NOMO-1 treated with dmso at 0.1 percent for 144 hours (cell line): ENCODE results near the gene TMC5.
"Not testable (repeated sequence)": the region's sequence is repeated elsewhere in the genome, so short reads cannot be mapped to it uniquely, and the experiment has no call there.

Experiments
- DNase-seq: peaks from one replicate; lab custom pipeline; 2025; ENCODE audit not compliant: unreplicated experiment; lab: John Stamatoyannopoulos, UW

TMC5 gene

DNA sequence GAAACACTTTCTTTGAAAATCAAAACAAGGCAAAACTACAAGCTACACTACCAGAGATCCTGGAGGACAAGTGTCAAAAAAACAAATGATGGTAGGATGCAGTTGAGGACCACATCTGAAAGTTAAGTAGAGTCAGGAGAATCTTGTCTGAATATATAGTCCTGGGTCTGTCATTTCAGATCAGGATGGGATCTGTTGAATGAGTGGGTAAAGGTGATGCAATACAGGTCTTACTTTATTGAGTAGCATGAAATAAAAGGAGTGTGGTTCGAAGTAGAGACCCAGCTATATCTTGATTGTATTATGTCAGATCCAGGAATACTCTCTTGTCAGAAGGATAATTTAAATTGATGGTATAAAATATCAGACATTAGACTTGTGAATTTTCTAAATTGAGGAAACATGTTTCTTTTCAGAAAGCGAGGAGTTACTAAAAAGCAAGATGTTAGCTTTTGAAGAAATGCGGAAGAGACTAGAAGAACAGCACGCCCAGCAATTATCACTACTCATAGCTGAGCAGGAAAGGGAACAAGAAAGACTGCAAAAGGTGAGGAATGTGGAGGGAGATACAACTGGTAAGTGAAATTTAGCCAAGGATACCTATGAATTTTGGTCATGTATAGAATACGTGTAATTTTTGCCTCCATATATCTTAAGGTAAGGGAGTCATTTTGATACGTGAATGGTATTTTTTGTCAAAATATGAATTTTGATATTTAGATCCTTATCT is 122.7 kb downstream of the TMC5 start:
- no peak for DNase-seq

DNA sequence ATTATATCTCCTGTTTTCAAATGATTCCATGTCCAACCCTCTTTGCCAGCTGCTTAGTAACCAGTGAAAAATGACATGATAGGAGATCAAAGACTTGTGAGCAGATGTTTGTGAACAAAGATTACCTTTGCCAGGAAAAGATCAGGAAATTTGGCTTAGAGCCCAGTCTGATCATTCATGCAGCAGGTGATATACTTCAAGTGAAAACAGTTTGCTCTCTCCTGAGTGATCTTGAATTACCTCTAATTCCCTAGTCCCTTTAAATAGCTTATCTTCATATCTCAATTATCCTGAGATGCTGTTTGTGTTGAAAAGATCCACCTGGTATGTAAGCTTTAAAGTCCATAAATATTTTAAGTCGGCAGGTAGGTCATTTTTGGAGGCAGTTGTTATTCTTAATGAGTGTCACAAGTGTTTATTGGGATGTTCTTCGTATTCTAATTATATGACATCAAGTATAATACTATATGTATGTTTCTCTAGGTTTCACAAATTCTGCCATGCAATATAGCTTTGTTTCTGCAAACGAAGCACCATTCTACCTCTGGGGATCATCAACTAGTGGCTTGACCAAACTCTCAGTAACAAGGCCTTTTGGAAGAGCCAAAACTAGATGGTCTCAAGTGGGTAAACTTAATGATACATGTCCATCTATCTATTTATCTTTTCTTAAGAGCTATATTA is 124.6 kb downstream of the TMC5 start:
- DNase-seq, result no peak

DNA sequence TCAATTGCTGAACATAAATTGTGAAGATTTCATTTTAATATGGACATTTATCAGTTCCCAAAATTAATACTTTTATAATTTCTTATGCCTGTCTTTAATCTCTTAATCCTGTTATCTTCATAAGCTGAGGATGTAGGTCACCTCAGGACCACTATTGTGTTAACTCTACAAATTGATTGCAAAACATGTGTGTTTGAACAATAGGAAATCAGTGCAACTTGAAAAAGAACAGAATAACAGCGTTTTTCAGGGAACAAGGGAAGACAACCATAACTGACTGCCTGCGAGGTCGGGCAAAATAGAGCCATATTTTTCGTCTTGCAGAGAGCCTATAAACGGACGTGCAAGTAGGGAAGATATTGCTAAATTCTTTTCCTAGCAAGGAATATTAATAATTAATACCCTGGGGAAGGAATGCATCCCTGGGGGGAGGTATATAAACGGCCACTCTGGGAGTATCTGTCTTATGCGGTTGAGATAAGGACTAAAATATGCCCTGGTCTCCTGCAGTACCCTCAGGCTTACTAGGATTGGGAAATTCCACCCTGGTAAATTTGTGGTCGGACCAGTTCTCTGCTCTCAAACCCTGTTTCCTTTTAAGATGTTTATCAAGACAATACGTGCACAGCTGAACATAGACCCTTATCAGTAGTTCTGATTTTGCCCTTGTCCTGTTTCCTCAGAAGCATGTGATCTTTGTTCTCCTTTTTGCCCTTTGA is 125.8 kb downstream of the TMC5 start:
- not testable (repeated sequence) for DNase-seq

- DNase-seq, result no peak
Measured at GRCh38 chr16:19548144-19548543, 130.5 kb downstream of the TMC5 start.
